ENCODE measurements around the gene GPRC5A. TPM values are rescaled to one million over a fixed set of nuclear protein-coding genes. Genes with fewer than 3 reads are reported as not detected.

Gene GPRC5A
- total and polyA plus RNA-seq, 4 experiments from 2014 or later, result 0.14 TPM; not detected in 3

Other genes with a start within 250 kb of the GPRC5A start
- gene GPR19, start 195.4 kb upstream of the GPRC5A start, total RNA-seq, result 1 to 10 TPM; 3.4 to 4.4 TPM
- 1 to 10 TPM in 1 of 2 donors, under 1 TPM in 1; 0.55 to 1.2 TPM for gene GPR19, start 195.4 kb upstream of the GPRC5A start, polyA plus RNA-seq
- gene CDKN1B, start 174.2 kb upstream of the GPRC5A start, total RNA-seq, result 100 to 1,000 TPM; 232 to 238 TPM
- 10 to 100 TPM; 12.5 to 14.5 TPM for gene CDKN1B, start 174.2 kb upstream of the GPRC5A start, polyA plus RNA-seq
- gene APOLD1, start 105.9 kb upstream of the GPRC5A start, total RNA-seq, result 1 to 10 TPM; 2.7 to 4.3 TPM
- 1 to 10 TPM in 1 of 2 donors, under 1 TPM in 1; 0.38 to 1.1 TPM for gene APOLD1, start 105.9 kb upstream of the GPRC5A start, polyA plus RNA-seq
- 10 to 100 TPM; 66.5 to 66.6 TPM for gene DDX47, start 78.2 kb upstream of the GPRC5A start, total RNA-seq
- gene DDX47, start 78.2 kb upstream of the GPRC5A start, polyA plus RNA-seq, result 10 to 100 TPM; 71.2 to 74.9 TPM
- not detected for gene GPRC5D, start 60.6 kb downstream of the GPRC5A start, total RNA-seq
- gene GPRC5D, start 60.6 kb downstream of the GPRC5A start, polyA plus RNA-seq, result under 1 TPM in 1 of 2 donors, not detected in 1; 0.71 TPM
- 10 to 100 TPM; 11.3 to 13.9 TPM for gene HEBP1, start 108.7 kb downstream of the GPRC5A start, total RNA-seq
- gene HEBP1, start 108.7 kb downstream of the GPRC5A start, polyA plus RNA-seq, result 10 to 100 TPM; 15.3 to 23.0 TPM
- 1 to 10 TPM; 3.9 to 4.0 TPM for gene FAM234B, start 152.8 kb downstream of the GPRC5A start, total RNA-seq
- 1 to 10 TPM; 2.6 TPM for gene FAM234B, start 152.8 kb downstream of the GPRC5A start, polyA plus RNA-seq
- gene GSG1, start 212.1 kb downstream of the GPRC5A start, total RNA-seq, result not detected
- under 1 TPM in 1 of 2 donors, not detected in 1; 0.07 TPM for gene GSG1, start 212.1 kb downstream of the GPRC5A start, polyA plus RNA-seq